LNCaP clone FGC (cell line): ENCODE measurements around the gene WIPI1.

ENCODE experiments used
- DNase-seq: peaks from one replicate; pipeline ENCODE4 v3.0.0-alpha.2; 2011; ENCODE audit warnings: low read depth
- H3K4me3 ChIP-seq: 2 replicates; pipeline ENCODE4 v1.5.1; 2011; ENCODE audit warnings: mild to moderate bottlenecking, low read depth, low read length, control low read depth
- CTCF ChIP-seq: IDR thresholded peaks from 2 replicates; pipeline ENCODE4 v1.5.1; 2012; ENCODE audit warnings: mild to moderate bottlenecking; ENCODE audit not compliant: control insufficient read depth, insufficient read depth; ENCODE audit errors: extremely low read depth

Gene WIPI1

GRCh38 chr17:68437979-68438822, 19.1 kb downstream of the WIPI1 start:
- no peak overlapping the region for H3K4me3 ChIP-seq
- no peak for DNase-seq
- no peak for TF ChIP-seq CTCF

- no peak for DNase-seq
- peak; percentile 97 for TF ChIP-seq CTCF
- no peak overlapping the region for H3K4me3 ChIP-seq
Observed at GRCh38 chr17:68435876-68436842, 21.1 kb downstream of the WIPI1 start.

GRCh38 chr17:68435361-68435760, 21.9 kb downstream of the WIPI1 start:
- no peak for TF ChIP-seq CTCF
- DNase-seq: no peak
- H3K4me3 ChIP-seq: no peak overlapping the region

- H3K4me3 ChIP-seq: no peak overlapping the region
- no peak for TF ChIP-seq CTCF
- no peak for DNase-seq
Observed at GRCh38 chr17:68433911-68434508, 23.3 kb downstream of the WIPI1 start.

GRCh38 chr17:68433211-68433610, 24.1 kb downstream of the WIPI1 start:
- no peak for DNase-seq
- H3K4me3 ChIP-seq: no peak overlapping the region
- no peak for TF ChIP-seq CTCF

GRCh38 chr17:68432086-68432864, 25.0 kb downstream of the WIPI1 start:
- no peak overlapping the region for H3K4me3 ChIP-seq
- TF ChIP-seq CTCF: no peak

More at GRCh38 chr17:68432086-68432864, 25.0 kb downstream of the WIPI1 start:
- no peak for DNase-seq
